GM18870 (cell line): ENCODE results near the gene DNAH6.
"Not testable (repeated sequence)": the region's sequence is repeated elsewhere in the genome, so short reads cannot be mapped to it uniquely, and the experiment has no call there.

Experiments
- ATAC-seq: cut with Tn5 transposase; IDR thresholded peaks from one replicate; pipeline ENCODE4 v1.9.1; 2021; ENCODE audit warnings: moderate library complexity; ENCODE audit not compliant: unreplicated experiment

DNAH6 gene

GRCh38 chr2:84858937-84859336 lies 342.6 kb downstream of the DNAH6 start:
- no peak for ATAC-seq

GRCh38 chr2:84861539-84861938 lies 345.2 kb downstream of the DNAH6 start:
- no peak for ATAC-seq

- no peak for ATAC-seq
These were observed 345.7 kb downstream of the DNAH6 start for GRCh38 chr2:84862006-84862405.

GRCh38 chr2:84865181-84865783 lies 349.0 kb downstream of the DNAH6 start:
- ATAC-seq, result peak; percentile 53

- no peak for ATAC-seq
These were observed 349.8 kb downstream of the DNAH6 start for GRCh38 chr2:84866122-84866521.

GRCh38 chr2:84868327-84868726 lies 352.0 kb downstream of the DNAH6 start:
- not testable (repeated sequence) for ATAC-seq
